Astrocyte (in vitro differentiated cells and primary cell): ENCODE data around the gene CTDSPL.

Source experiments
- CTCF ChIP-seq: IDR thresholded peaks from 2 replicates; pipeline ENCODE4 v1.5.1; 2011; ENCODE audit warnings: low read depth, mild to moderate bottlenecking, inconsistent platforms, low read length, moderate library complexity; ENCODE audit not compliant: insufficient read depth
- EZH2 ChIP-seq: IDR thresholded peaks from 2 replicates; pipeline ENCODE4 v1.6.1; 2012; ENCODE audit warnings: mild to moderate bottlenecking, low read length, inconsistent platforms; ENCODE audit not compliant: insufficient read depth

- no peak for TF ChIP-seq CTCF
- TF ChIP-seq EZH2: no peak
Observed at GRCh38 chr3:37987751-37988179, 126.1 kb downstream of the CTDSPL start.
